Activated CD8-positive, alpha-beta T cell treated with anti-CD3 and anti-CD28 coated beads for 36 hours (primary cell): Measurements from ENCODE around the gene NGLY1. TPM values are rescaled to one million over a fixed set of nuclear protein-coding genes. Genes with fewer than 3 reads are reported as not detected.

ENCODE experiments used
- ATAC-seq: fragments of 200-7000 bp; cut with Tn5 transposase; one replicate; pipeline ENCODE4 v1.10.0; 2021; ENCODE audit warnings: mild to moderate bottlenecking, moderate library complexity
- CTCF ChIA-PET: fragments of 350-600 bp; sonication (Branson Sonifier 250); formaldehyde crosslinking; loops from one replicate; lab custom pipeline; 2021; ENCODE audit warnings: antibody characterized with exemption; lab: Charles Lee
- POLR2A ChIA-PET: fragments of 350-600 bp; sonication (Branson Sonifier 250); formaldehyde crosslinking; loops from one replicate; lab custom pipeline; 2021; ENCODE audit warnings: antibody characterized with exemption; lab: Charles Lee
- DNase-seq: peaks from one replicate; pipeline ENCODE4 v3.0.0-alpha.2; 2020
- H3K27ac Mint-ChIP-seq: one replicate; pipeline ENCODE4 v1.8.0; 2021; ENCODE audit warnings: mild to moderate bottlenecking, mixed read lengths
- H3K27me3 Mint-ChIP-seq: one replicate; pipeline ENCODE4 v1.8.0; 2021; ENCODE audit warnings: mixed read lengths
- H3K36me3 Mint-ChIP-seq: one replicate; pipeline ENCODE4 v1.8.0; 2021; ENCODE audit warnings: low read depth, mixed read lengths
- H3K4me1 Mint-ChIP-seq: one replicate; pipeline ENCODE4 v1.8.0; 2021; ENCODE audit warnings: low read depth, mixed read lengths
- H3K4me3 Mint-ChIP-seq: one replicate; pipeline ENCODE4 v1.8.0; 2021; ENCODE audit warnings: mild to moderate bottlenecking, moderate library complexity, mixed read lengths
- H3K9me3 Mint-ChIP-seq: one replicate; pipeline ENCODE4 v1.8.0; 2021; ENCODE audit warnings: mixed read lengths
- CTCF ChIP-seq: fragments of 200-600 bp; IDR thresholded peaks from one replicate; pipeline ENCODE4 v1.8.0; 2022; ENCODE audit warnings: antibody characterized with exemption, mild to moderate bottlenecking
- intact Hi-C: fragments of 100-400 bp; cut with micrococcal nuclease; formaldehyde crosslinking; loops from one replicate; pipeline ENCODE4 v1.10.0; 2022
- total RNA-seq, 2 experiments: library from RNA; stranded (reverse); gene quantifications; one replicate each; pipeline ENCODE4 v1.2.3, GENCODE V29; 2021

Gene NGLY1
- total RNA-seq, 2 experiments from 2014 or later = 142 to 146 TPM

DNA sequence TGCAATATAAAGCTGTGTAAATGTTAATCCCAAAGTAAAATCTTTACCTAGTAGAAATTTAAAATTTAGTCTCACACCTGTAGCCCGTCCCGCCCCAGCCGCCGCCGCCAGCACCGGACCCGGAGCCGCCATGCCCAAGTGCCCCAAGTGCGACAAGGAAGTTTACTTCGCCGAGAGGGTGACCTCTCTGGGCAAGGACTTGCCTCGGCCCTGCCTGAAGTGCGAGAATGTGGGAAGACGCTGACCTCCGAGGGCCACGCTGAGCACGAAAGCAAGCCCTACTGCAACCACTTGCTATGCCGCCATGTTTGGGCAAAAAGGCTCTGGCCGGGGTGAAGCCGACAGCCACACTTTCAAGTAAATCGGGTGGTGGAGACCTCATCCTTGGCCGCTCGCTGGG is 96.5 kb downstream of the NGLY1 start:
- POLR2A ChIA-PET = interaction anchor here (0.7 kb wide), 1 partner anchor 21 kb away, joined by 3 read pairs; no protein-coding TSS in a partner anchor
- peaks cover 8% of the 10 kb centered on the region for H3K27me3 Mint-ChIP-seq
- DNase-seq = no peak
- intact Hi-C loops = no loop called here
- TF ChIP-seq CTCF = no peak
- H3K4me1 Mint-ChIP-seq = no peaks in the 10 kb centered on the region
- CTCF ChIA-PET = no interaction called here
- H3K27ac Mint-ChIP-seq = no peak overlapping the region
- H3K4me3 Mint-ChIP-seq = no peak overlapping the region
- H3K9me3 Mint-ChIP-seq = no peaks in the 10 kb centered on the region
- no peak for ATAC-seq
- H3K36me3 Mint-ChIP-seq = no peaks in the 10 kb centered on the region

GRCh38 chr3:25683882-25684281 is 99.4 kb downstream of the NGLY1 start:
- Mint-ChIP-seq H3K36me3 (no peaks in the 10 kb centered on the region), H3K27me3 (peaks cover 2% of the 10 kb centered on the region), H3K4me1 (no peaks in the 10 kb centered on the region), H3K4me3 (no peak overlapping the region), H3K9me3 (no peaks in the 10 kb centered on the region), H3K27ac (no peak overlapping the region)
- ChIA-PET CTCF (interaction anchor here (0.7 kb wide), 1 partner anchor 14 kb away, joined by 4 read pairs; no protein-coding TSS in a partner anchor), POLR2A (no interaction called here)
- DNase-seq (no peak), ATAC-seq (no peak)
- TF ChIP-seq CTCF = no peak
- intact Hi-C loops = no loop called here

- intact Hi-C loops = no loop called here
- CTCF ChIA-PET = no interaction called here
- no peak for ATAC-seq
- POLR2A ChIA-PET = no interaction called here
- Mint-ChIP-seq H3K4me1 (no peaks in the 10 kb centered on the region), H3K27me3 (no peaks in the 10 kb centered on the region), H3K27ac (no peak overlapping the region), H3K9me3 (no peaks in the 10 kb centered on the region), H3K36me3 (no peaks in the 10 kb centered on the region), H3K4me3 (no peak overlapping the region)
- TF ChIP-seq CTCF = no peak
- no peak for DNase-seq
Observed at GRCh38 chr3:25683410-25683809, 99.8 kb downstream of the NGLY1 start.

DNA sequence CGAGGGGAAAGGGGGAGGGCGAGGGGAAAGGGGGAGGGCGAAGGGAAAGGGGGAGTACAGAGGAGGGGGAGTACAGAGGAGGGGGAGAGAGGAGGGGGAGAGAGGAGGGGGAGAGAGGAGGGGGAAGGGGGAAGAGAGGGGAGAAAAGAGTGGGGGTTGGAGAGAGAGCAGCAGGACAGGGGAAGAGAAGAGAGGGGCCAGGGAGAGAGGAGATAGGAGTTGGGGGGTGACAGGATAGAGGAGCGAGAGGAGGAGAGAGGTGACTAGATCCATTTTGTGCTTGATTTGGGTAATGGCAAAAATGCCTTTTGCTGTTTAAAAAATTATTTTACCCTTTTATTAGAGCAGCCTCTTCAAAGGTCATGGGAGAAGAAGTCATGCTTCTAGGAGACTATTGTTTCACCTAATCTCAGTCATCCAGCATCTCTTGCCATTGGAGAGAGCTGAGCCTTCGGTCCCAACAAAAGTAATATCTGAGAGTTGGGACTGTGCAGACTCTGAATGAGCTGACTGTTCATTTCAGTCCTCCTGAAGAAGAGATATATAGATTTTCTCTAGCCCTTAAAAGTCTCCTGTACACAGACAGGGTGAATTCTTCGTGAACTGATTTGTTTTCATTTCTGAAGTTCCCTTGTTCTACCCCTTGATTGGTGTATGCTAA is 103.5 kb downstream of the NGLY1 start:
- H3K4me1 Mint-ChIP-seq = no peaks in the 10 kb centered on the region
- intact Hi-C loops = no loop called here
- H3K36me3 Mint-ChIP-seq = no peaks in the 10 kb centered on the region
- no peak for TF ChIP-seq CTCF
- DNase-seq (no peak), ATAC-seq (no peak)
- no peaks in the 10 kb centered on the region for H3K9me3 Mint-ChIP-seq
- no peak overlapping the region for H3K4me3 Mint-ChIP-seq
- no peak overlapping the region for H3K27ac Mint-ChIP-seq
- H3K27me3 Mint-ChIP-seq = no peaks in the 10 kb centered on the region
- POLR2A ChIA-PET = no interaction called here
- CTCF ChIA-PET = no interaction called here

- Mint-ChIP-seq H3K4me3 (no peak overlapping the region), H3K9me3 (no peaks in the 10 kb centered on the region), H3K27me3 (no peaks in the 10 kb centered on the region), H3K4me1 (no peaks in the 10 kb centered on the region), H3K36me3 (no peaks in the 10 kb centered on the region), H3K27ac (no peak overlapping the region)
- ATAC-seq (no peak), DNase-seq (no peak)
- no peak for TF ChIP-seq CTCF
- ChIA-PET POLR2A (no interaction called here), CTCF (no interaction called here)
- intact Hi-C loops = no loop called here
Observed at GRCh38 chr3:25679166-25679565, 104.1 kb downstream of the NGLY1 start.
